Activated T-helper 9 cell treated with anti-CD3 and anti-CD28 coated beads, Interleukin-2, amount 50 U/mL, for 16 hours (primary cell): ENCODE results near the gene SVIL.
"Not testable (repeated sequence)": the region's sequence is repeated elsewhere in the genome, so short reads cannot be mapped to it uniquely, and the experiment has no call there.

ENCODE experiments used
- DNase-seq: peaks from one replicate; pipeline ENCODE4 v3.0.0-alpha.2; 2020; ENCODE audit warnings: low read depth

SVIL gene

DNA sequence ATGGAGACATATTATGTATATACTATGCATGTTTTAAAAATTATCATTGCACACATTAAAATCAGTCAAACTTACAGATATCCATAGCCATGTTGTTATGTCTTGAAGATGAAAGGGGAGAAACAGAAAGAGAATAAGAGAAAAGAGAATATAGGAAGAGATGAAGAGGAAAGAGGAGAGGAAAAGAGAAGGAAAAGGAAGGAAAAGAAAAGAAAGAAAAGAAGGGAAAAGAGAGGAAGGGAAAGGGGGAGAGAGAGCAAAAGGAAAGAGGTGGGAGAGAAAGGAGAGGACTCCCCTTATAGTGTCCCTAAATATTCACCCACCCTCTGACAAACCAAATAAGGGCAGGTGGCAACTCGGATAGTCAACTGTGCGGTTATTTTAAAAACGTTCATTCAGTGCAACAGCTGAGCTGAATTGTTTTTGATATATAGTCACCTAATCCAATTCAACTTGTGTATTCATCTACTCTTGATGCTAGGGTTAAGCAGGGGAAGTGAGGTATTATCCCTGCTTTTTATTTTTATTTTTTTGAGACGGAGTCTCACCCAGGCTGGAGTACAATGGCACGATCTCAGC lies 14.6 kb downstream of the SVIL start:
- DNase-seq, result no peak

- DNase-seq, result no peak
Observed at GRCh38 chr10:29619241-29619669, 15.5 kb downstream of the SVIL start.

DNA sequence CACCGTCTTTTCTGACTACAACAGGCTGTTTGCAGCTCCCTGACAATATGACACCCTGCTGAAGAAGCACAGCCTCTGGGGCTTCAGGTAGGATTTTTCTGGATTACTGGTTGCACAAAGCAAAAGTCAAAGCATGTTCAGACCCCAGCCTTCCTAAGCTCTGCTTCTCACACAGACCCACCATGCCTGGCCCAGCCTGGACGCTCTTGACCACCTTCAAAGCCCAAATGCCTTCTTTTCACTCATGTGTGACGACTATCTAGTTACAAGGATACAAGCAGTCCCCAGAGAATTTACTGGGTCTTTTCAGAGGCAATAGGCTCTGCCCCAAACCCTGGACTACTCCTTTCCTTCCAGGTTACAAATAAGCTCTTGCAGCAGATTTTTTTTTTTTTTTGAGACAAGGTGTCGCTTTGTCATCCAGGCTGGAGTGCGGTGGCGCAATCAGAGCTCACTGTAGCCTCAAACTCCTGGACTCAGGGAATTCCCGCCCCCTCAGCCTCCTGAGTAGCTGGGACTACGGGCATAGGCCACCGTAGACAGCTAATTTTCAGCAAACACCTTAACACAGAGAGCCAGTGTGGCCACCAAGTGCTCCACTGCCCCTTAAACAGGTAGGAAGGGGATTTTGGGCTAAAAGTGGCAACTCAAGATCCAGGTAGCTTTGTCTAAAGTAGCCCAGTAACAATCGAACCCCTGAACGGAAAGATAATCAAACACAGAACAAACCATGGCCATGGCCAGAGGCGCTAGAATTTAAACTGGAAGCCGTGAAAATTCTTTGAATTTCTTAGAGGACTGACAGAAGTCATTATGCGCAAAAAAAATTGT lies 16.2 kb downstream of the SVIL start:
- DNase-seq, result no peak

GRCh38 chr10:29617880-29618340 lies 16.9 kb downstream of the SVIL start:
- no peak for DNase-seq

DNA sequence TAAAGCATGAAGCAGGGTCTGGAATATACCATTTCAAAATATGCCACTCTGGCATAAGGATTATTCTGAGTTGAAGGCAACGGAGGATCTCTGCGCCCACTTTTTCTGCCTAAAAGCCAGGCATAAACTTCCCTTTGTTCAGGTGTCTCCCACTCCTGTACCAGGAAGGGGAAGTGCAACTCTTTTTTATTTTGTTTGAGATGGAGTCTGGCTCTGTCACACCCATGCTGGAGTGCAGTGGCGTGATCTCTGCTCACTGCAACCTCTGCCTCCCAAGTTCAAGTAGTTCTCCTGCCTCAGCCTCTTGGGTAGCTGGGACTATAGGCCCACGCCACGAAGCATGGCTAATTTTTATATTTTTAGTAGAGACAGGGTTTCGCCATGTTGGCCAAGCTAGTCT lies 18.2 kb downstream of the SVIL start:
- DNase-seq, result no peak

GRCh38 chr10:29615195-29615594 lies 19.6 kb downstream of the SVIL start:
- no peak for DNase-seq

GRCh38 chr10:29614289-29614688 lies 20.5 kb downstream of the SVIL start:
- not testable (repeated sequence) for DNase-seq

GRCh38 chr10:29613791-29614190 lies 21.0 kb downstream of the SVIL start:
- no peak for DNase-seq

DNA sequence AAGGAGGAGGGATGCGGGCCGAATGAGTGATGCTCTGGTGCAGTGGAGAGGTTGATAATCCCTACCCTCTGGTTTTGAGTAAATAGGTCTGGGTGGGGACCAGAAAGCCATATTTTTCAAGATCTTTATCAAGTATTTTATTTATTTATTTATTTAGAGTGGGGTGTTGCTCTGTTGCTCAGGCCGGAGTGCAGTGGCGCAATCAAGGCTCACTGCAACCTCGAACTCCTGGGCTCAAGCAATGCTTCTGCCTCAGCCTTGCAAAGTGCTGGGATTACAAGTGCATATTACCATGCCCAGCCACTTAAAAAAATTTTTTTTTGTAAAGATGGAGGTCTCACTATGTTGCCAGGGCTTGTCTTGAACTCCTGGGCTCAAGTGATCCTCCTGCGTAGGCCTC lies 21.6 kb downstream of the SVIL start:
- no peak for DNase-seq

GRCh38 chr10:29612657-29613056 lies 22.1 kb downstream of the SVIL start:
- DNase-seq, result no peak

GRCh38 chr10:29611781-29612381 lies 22.9 kb downstream of the SVIL start:
- DNase-seq, result no peak

DNA sequence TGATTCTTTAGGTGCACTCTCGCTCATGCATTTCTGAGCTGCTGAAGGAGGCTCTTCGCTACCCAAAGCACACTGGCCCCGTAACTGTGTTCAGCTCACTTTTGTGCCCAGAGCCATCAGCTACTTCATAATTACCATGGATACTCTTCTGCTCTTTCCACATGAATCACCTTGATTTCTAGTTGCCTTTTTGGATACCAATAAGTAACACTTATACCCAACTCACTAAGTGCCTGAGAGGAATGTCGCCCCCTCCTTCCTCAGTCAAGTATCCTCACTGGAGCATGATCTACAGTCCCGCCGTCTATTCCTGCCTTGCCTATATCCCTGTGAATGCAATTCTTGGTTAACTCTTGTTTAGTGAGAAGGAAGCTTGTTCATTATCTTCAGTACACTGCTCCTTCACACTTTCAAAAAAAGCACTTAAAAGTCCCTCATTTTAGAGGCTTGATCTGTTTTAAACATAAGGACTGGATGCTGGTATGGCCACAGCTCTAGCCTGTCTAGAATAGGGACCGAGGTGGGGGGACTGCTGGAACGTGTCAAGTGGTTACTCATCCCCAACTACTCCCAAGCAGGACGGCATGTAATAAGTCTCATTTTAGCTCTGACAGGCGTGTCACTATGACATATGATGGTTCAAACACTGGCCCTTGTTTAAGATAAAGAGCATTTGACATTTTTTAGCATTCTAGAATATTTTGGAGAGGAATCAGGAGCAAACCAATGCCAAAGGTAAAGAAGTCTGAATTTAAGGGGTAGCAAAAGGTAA lies 23.7 kb downstream of the SVIL start:
- no peak for DNase-seq

GRCh38 chr10:29610331-29610730 lies 24.4 kb downstream of the SVIL start:
- not testable (repeated sequence) for DNase-seq

GRCh38 chr10:29609696-29610095 lies 25.1 kb downstream of the SVIL start:
- DNase-seq, result no peak

DNA sequence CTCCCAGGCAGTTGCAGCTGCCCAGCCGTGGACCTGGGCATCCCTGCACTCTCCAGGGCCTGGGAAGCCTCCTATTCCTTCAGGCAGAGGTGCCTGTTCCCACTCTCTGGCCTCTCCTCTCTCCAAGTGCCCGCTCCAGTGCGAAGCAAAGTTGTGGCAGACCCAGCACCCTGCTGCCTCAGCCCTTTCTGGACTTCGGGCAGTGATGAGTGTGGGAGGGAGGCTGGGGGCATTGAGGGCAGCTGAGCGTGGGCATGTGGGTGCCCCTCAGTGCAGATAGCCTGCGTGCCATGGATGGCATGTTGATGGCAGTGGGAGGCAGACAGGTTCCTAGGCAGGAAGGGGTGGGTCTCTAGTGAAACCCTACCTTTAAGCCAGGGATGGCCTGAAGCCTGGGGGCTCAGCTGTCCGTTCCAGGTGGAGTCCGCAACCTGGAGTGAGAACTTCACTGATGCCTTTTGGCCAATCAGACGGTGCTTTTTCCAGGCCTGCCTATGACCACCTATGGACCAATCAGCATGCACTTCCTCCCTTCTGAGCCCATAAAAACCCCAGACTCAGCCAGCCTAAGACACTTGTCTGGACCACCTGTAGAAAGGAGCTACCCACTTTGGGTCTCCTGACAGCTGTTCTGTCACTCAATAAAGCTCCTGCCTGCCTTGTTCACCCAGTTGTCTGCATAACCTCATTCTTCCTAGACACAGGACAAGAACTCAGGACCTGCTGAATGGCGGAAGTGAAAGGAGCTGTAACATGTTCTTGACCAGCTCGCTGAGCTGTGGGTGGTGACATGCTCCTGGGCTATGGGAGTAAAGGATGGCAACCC lies 26.1 kb downstream of the SVIL start:
- no peak for DNase-seq

DNA sequence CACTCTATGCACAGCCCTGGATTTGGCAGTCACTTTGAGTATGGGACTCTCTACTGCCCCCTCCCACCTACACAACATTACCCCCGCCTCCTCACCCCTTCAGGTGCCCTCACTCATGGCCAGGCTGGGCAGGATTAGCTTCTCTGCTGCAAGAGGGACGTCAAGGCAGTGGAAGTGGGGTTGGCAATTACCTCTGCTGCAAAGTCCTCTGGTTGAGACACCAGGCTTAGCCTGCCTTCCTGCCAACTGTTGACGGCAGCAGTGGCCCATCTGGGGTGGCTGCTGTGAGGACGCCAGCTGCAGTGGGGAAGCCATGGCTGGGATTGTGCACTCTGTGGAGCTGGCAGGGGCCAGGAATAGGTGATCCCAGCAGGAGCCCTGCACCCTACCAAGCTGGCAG lies 26.7 kb downstream of the SVIL start:
- no peak for DNase-seq

- no peak for DNase-seq
Observed at GRCh38 chr10:29607576-29607975, 27.2 kb downstream of the SVIL start.

DNA sequence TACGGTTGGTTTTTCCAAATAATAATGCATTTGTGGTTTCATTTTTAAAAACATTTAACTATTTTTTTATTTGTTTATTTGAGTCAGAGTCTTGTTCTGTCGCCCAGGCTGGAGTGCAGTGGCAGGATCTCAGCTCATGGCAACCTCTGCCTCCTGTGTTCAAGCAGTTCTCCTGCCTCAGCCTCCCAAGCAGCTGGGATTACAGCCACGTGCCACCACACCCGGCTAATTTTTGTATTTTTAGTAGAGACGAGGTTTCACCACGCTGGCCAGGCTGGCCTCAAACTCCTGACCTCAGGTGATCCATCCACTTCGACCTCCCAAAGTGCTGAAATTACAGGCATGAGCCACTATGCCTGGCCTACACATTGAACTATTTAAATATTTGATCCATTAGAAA lies 28.1 kb downstream of the SVIL start:
- DNase-seq, result not testable (repeated sequence)

- DNase-seq, result no peak
Observed at GRCh38 chr10:29604291-29604825, 30.4 kb downstream of the SVIL start.

- no peak for DNase-seq
Observed at GRCh38 chr10:29603223-29603896, 31.4 kb downstream of the SVIL start.

GRCh38 chr10:29600821-29601220 lies 34.0 kb downstream of the SVIL start:
- no peak for DNase-seq
